GM18517 (cell line): ENCODE measurements around the gene KRTAP5-8.
"Not testable (repeated sequence)": the region's sequence is repeated elsewhere in the genome, so short reads cannot be mapped to it uniquely, and the experiment has no call there.

Source experiments
- ATAC-seq: cut with Tn5 transposase; IDR thresholded peaks from one replicate; pipeline ENCODE4 v1.9.1; 2021; ENCODE audit warnings: mild to moderate bottlenecking, moderate library complexity; ENCODE audit not compliant: unreplicated experiment

KRTAP5-8 gene

GRCh38 chr11:71505781-71506180 is 32.0 kb upstream of the KRTAP5-8 start:
- no peak for ATAC-seq

- ATAC-seq = no peak
Measured at GRCh38 chr11:71507102-71507501, 30.7 kb upstream of the KRTAP5-8 start.

GRCh38 chr11:71518506-71519471 is 19.0 kb upstream of the KRTAP5-8 start:
- no peak for ATAC-seq

- no peak for ATAC-seq
Measured at GRCh38 chr11:71519546-71519945, 18.3 kb upstream of the KRTAP5-8 start.

- no peak for ATAC-seq
Measured at GRCh38 chr11:71525188-71525937, 12.5 kb upstream of the KRTAP5-8 start.

- no peak for ATAC-seq
Measured at GRCh38 chr11:71525938-71526495, 11.8 kb upstream of the KRTAP5-8 start.

GRCh38 chr11:71526796-71527575 is 10.8 kb upstream of the KRTAP5-8 start, which contains the start of gene KRTAP5-7:
Gene KRTAP5-7, plus strand, starts transcription at chr11:71527267. Its CDS starts 34 bp downstream, at chr11:71527301.
- ATAC-seq = not testable (repeated sequence)

- ATAC-seq = no peak
Measured at GRCh38 chr11:71527576-71528210, 10.1 kb upstream of the KRTAP5-8 start.

- ATAC-seq = no peak
Measured at GRCh38 chr11:71530602-71531001, 7.2 kb upstream of the KRTAP5-8 start.

- no peak for ATAC-seq
Measured at GRCh38 chr11:71532036-71532610, 5.7 kb upstream of the KRTAP5-8 start.

- ATAC-seq = not testable (repeated sequence)
Measured at GRCh38 chr11:71534711-71535608, 2.9 kb upstream of the KRTAP5-8 start.

GRCh38 chr11:71535825-71536224 is 2.0 kb upstream of the KRTAP5-8 start:
- ATAC-seq = no peak

- ATAC-seq = no peak
Measured at GRCh38 chr11:71537537-71537936, 288 bp upstream of the KRTAP5-8 start.

- no peak for ATAC-seq
Measured at GRCh38 chr11:71538666-71538990, 803 bp downstream of the KRTAP5-8 start.

GRCh38 chr11:71539017-71539416 is 1.2 kb downstream of the KRTAP5-8 start:
- no peak for ATAC-seq

GRCh38 chr11:71539971-71540370 is 2.1 kb downstream of the KRTAP5-8 start:
- not testable (repeated sequence) for ATAC-seq

GRCh38 chr11:71540521-71541304 is 2.9 kb downstream of the KRTAP5-8 start:
- not testable (repeated sequence) for ATAC-seq

- no peak for ATAC-seq
Measured at GRCh38 chr11:71542382-71542781, 4.6 kb downstream of the KRTAP5-8 start.
